ENCODE results near the gene RBFOX2. TPM values are rescaled to one million over a fixed set of nuclear protein-coding genes. Genes with fewer than 3 reads are reported as not detected.

RBFOX2 gene
- total and polyA plus RNA-seq, 2 of the 13 experiments (the other 11 are each of a cell fraction or from before 2014, with no cell fraction given) = 37.3 to 40.4 TPM

DNA sequence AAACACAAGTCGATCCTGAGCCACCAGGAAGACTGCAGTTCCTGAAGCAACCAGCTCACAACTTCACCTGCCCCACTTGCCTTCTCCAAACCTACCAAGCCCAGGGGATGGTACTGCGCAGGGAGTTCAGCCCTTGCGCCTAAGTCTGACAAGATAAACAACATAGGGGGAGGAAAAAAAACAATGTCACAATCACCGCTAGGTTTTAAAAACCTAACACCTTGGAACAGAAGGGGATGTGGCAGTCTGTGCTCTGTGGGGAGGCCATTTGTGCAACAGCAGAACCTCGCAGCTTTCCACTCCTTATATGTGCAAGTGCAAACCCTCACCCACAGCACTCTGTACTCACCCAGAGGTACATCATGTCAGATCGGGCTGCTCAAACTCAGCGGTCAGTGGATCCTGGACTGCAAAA lies 134.2 kb downstream of the RBFOX2 start:
- 94% methylated on average over 7 of the region's 7 CpGs for WGBS (ENCODE audit: low lambda C conversion rate)
- ATAC-seq = no peak
- in situ Hi-C loops (cut with HindIII; ENCODE audit: extremely low pct_ligation_motif_present, low pct_unique_long_range_greater_than_20kb) (no loop called here), intact Hi-C loops (cut with micrococcal nuclease; ENCODE audit: unreplicated experiment) (no loop called here)
- no peak overlapping the region for H3K4me3 ChIP-seq (replicated peaks in 1 of 3; ENCODE audit: insufficient read depth in 1 of 3, low read depth in 2 of 3, low read length in 3 of 3)
- H3K4me1 ChIP-seq (ENCODE audit: insufficient read depth, low read length) = peaks cover 9% of the 10 kb centered on the region; the same call in 1 of the 2 replicates
- H3K79me2 ChIP-seq (ENCODE audit: insufficient read depth, low read length) = peaks cover 11% of the 10 kb centered on the region
- no peaks in the 10 kb centered on the region for H3K27me3 ChIP-seq (ENCODE audit: control insufficient read depth in 1 of 2, insufficient read depth in 2 of 2, low read length in 2 of 2)
- H3K9me3 ChIP-seq (ENCODE audit: low read length) = no peaks in the 10 kb centered on the region
- H4K20me1 ChIP-seq (ENCODE audit: insufficient read depth, low read length) = no peaks in the 10 kb centered on the region; the same call in 1 of the 2 replicates
- H3K27ac ChIP-seq (ENCODE audit: extremely low read length, insufficient read depth, low read length) = no peak overlapping the region
- ChIA-PET POLR2A (no interaction called here), CTCF (ENCODE audit: low intra/inter-chr PET ratio, low total read pairs) (no interaction called here)
- FAIRE-seq = no peak
- H2AFZ ChIP-seq (ENCODE audit: low read length) = no peak overlapping the region
- no peak overlapping the region for H3K4me2 ChIP-seq (ENCODE audit: low read depth, low read length)
- no TSS peak for BruUV-seq (replicated peaks)
- no peak overlapping the region for H3K9ac ChIP-seq (ENCODE audit: insufficient read depth, low read depth, low read length)
- no peak for DNase-seq (ENCODE audit: low spot score)
- H3K36me3 ChIP-seq (replicated peaks in 1 of 2; ENCODE audit: control insufficient read depth in 1 of 2, insufficient read depth in 2 of 2, low read length in 2 of 2) = no peaks in the 10 kb centered on the region; a peak in 1 of 5 replicates
- no peak for TF ChIP-seq ZNF460 (CRISPR knock-in tag; IDR thresholded peaks at IDR 0.05; ENCODE audit: borderline replicate concordance)
- no peak for TF ChIP-seq ZNF790 (CRISPR knock-in tag; IDR thresholded peaks at IDR 0.05; ENCODE audit: borderline replicate concordance)
- no peak for TF ChIP-seq ZNF350 (CRISPR knock-in tag; IDR thresholded peaks at IDR 0.05; ENCODE audit: borderline replicate concordance, low read depth)
- TF ChIP-seq, protein P1, sequence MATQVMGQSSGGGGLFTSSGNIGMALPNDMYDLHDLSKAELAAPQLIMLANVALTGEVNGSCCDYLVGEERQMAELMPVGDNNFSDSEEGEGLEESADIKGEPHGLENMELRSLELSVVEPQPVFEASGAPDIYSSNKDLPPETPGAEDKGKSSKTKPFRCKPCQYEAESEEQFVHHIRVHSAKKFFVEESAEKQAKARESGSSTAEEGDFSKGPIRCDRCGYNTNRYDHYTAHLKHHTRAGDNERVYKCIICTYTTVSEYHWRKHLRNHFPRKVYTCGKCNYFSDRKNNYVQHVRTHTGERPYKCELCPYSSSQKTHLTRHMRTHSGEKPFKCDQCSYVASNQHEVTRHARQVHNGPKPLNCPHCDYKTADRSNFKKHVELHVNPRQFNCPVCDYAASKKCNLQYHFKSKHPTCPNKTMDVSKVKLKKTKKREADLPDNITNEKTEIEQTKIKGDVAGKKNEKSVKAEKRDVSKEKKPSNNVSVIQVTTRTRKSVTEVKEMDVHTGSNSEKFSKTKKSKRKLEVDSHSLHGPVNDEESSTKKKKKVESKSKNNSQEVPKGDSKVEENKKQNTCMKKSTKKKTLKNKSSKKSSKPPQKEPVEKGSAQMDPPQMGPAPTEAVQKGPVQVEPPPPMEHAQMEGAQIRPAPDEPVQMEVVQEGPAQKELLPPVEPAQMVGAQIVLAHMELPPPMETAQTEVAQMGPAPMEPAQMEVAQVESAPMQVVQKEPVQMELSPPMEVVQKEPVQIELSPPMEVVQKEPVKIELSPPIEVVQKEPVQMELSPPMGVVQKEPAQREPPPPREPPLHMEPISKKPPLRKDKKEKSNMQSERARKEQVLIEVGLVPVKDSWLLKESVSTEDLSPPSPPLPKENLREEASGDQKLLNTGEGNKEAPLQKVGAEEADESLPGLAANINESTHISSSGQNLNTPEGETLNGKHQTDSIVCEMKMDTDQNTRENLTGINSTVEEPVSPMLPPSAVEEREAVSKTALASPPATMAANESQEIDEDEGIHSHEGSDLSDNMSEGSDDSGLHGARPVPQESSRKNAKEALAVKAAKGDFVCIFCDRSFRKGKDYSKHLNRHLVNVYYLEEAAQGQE (IDR thresholded peaks at IDR 0.05; ENCODE audit: borderline replicate concordance in 1 of 2, low read depth in 1 of 2, low read length in 2 of 2) = no peak
- TF ChIP-seq REPIN1 (CRISPR knock-in tag; IDR thresholded peaks at IDR 0.05; ENCODE audit: borderline replicate concordance, low read depth) = no peak
- TF ChIP-seq ZNF274 (CRISPR knock-in tag; IDR thresholded peaks at IDR 0.05) = no peak
- TF ChIP-seq, protein P2, sequence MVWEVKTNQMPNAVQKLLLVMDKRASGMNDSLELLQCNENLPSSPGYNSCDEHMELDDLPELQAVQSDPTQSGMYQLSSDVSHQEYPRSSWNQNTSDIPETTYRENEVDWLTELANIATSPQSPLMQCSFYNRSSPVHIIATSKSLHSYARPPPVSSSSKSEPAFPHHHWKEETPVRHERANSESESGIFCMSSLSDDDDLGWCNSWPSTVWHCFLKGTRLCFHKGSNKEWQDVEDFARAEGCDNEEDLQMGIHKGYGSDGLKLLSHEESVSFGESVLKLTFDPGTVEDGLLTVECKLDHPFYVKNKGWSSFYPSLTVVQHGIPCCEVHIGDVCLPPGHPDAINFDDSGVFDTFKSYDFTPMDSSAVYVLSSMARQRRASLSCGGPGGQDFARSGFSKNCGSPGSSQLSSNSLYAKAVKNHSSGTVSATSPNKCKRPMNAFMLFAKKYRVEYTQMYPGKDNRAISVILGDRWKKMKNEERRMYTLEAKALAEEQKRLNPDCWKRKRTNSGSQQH (CRISPR knock-in tag; IDR thresholded peaks at IDR 0.05; ENCODE audit: low read depth) = no peak
- TF ChIP-seq ZNF569 (CRISPR knock-in tag; IDR thresholded peaks at IDR 0.05; ENCODE audit: borderline replicate concordance) = no peak
